ENCODE measurements around the gene MTHFD1L. TPM values are rescaled to one million over a fixed set of nuclear protein-coding genes. Genes with fewer than 3 reads are reported as not detected.

MTHFD1L gene
- 10 to 100 TPM; 41.4 to 45.6 TPM for total RNA-seq

GRCh38 chr6:150865406-150866146, at the start of gene MTHFD1L:
Gene MTHFD1L, plus strand, starts transcription at chr6:150865702. Its CDS starts 121 bp downstream, at chr6:150865823.

